Activated naive CD4-positive, alpha-beta T cell treated with anti-CD3 and anti-CD28 coated beads, Interleukin-2, amount 10 ng/mL, durations not matched to agents 7 days and 5 days (primary cell): Measurements from ENCODE around the gene PLEKHG4B.
A peak's percentile ranks its signal among the peaks of the same experiment; 100 is the strongest.

ENCODE experiments used
- CTCF ChIA-PET: fragments of 350-600 bp; sonication (Branson Sonifier 250); formaldehyde crosslinking; loops from one replicate; lab custom pipeline; 2021; ENCODE audit warnings: antibody characterized with exemption; lab: Charles Lee
- DNase-seq: peaks from one replicate; pipeline ENCODE4 v3.0.0-alpha.2; 2020
- H3K27ac Mint-ChIP-seq: one replicate; pipeline ENCODE4 v1.8.0; 2021; ENCODE audit warnings: mild to moderate bottlenecking, moderate library complexity, mixed read lengths
- H3K27me3 Mint-ChIP-seq: one replicate; pipeline ENCODE4 v1.8.0; 2021; ENCODE audit warnings: mild to moderate bottlenecking, mixed read lengths
- H3K36me3 Mint-ChIP-seq: one replicate; pipeline ENCODE4 v1.8.0; 2021; ENCODE audit warnings: mixed read lengths
- H3K4me1 Mint-ChIP-seq: one replicate; pipeline ENCODE4 v1.8.0; 2021; ENCODE audit warnings: mixed read lengths
- H3K4me3 Mint-ChIP-seq: one replicate; pipeline ENCODE4 v1.8.0; 2021; ENCODE audit warnings: mild to moderate bottlenecking, moderate library complexity, mixed read lengths
- H3K9me3 Mint-ChIP-seq: one replicate; pipeline ENCODE4 v1.8.0; 2021; ENCODE audit warnings: mixed read lengths

PLEKHG4B gene

DNA sequence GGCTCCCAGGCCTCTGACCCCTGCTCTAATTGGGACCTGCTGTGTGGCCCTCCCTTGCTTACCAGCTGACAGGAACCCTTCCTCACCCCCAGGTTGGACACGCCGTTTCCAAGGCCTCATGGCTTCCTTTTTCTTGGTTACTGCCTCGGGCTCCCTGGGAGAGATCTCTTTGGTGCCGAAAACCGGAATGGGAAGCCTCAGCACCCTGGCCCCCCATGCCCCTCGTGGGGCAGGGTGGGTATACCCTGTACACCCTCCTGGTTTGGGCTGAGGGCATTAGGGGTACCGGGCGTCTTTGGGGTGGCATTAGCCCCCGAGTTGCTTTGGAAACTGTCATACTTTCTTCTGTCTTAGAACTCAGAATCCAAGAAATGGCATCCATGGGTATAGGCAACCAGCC, 89.2 kb downstream of the PLEKHG4B start:
- CTCF ChIA-PET, result no interaction called here
- Mint-ChIP-seq H3K9me3 (no peaks in the 10 kb centered on the region), H3K27me3 (peaks cover 8% of the 10 kb centered on the region), H3K4me1 (no peaks in the 10 kb centered on the region), H3K27ac (no peak overlapping the region), H3K36me3 (no peaks in the 10 kb centered on the region), H3K4me3 (no peak overlapping the region)
- no peak for DNase-seq

DNA sequence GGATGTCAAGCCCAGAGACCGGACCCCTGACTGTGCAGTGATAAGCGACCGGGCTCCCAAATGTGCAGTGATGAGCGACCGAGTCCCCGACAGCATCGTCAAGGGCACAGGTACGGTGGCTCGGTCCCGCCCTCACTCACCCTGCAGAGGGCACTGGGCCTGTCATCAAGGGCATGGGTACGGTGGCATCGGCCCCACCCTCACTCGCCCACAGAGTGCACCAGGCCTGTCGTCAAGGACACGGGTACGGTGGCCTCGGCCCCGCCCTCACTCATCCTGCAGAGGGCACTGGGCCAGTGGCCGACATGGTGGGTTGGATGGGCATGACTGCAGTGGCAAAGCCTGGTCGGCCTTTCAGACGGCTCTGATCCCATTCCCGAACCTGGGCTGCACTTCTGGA, 89.6 kb downstream of the PLEKHG4B start:
- CTCF ChIA-PET, result no interaction called here
- no peaks in the 10 kb centered on the region for H3K4me1 Mint-ChIP-seq

DNA sequence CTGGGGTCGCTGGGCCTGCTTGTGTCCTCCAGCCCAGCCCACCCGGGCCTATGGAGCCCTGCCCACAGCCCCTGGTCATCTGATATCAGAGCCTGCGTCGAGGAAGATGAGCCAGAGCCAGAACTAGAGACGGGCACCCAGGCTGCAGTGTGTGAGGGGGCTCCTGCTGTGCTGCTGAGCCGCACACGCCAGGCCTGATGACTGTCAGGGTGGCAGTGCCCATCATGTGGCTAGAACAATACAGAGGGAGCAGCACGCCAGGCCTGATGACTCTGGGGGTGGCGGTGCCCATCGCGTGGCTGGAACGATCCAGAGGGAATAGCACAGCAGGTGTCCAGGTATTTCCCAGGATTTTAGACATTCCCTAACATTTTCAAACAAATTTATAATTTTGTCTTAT, 90.2 kb downstream of the PLEKHG4B start:
- DNase-seq, result no peak
- Mint-ChIP-seq H3K9me3 (no peaks in the 10 kb centered on the region), H3K27me3 (peaks cover 8% of the 10 kb centered on the region), H3K4me1 (no peaks in the 10 kb centered on the region), H3K36me3 (no peaks in the 10 kb centered on the region), H3K4me3 (no peak overlapping the region), H3K27ac (no peak overlapping the region)
- CTCF ChIA-PET, result no interaction called here

More for the DNA sequence above, 89.6 kb downstream of the PLEKHG4B start:
- H3K9me3 Mint-ChIP-seq, result no peaks in the 10 kb centered on the region
- H3K27me3 Mint-ChIP-seq, result peaks cover 8% of the 10 kb centered on the region
- H3K4me3 Mint-ChIP-seq, result no peak overlapping the region
- no peaks in the 10 kb centered on the region for H3K36me3 Mint-ChIP-seq
- DNase-seq, result no peak
- no peak overlapping the region for H3K27ac Mint-ChIP-seq

DNA sequence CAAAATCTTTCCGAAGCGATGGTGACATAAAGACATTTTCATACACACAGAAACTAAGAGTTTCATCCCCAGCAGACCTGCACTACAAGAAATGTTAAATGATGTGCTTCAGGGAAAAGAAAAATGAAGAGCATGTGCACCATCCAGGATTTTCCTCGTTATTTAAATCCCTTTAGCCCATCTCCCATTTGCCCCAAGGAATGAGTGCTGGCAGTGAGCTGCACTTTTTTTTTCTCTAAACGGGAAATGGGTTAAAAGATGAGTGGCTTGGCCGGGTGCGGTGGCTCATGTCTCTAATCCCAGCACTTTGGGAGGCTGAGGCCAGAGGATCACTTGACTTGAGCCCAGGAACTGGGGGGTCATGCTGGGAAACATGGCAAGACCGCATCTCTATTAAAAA, 92.5 kb downstream of the PLEKHG4B start:
- CTCF ChIA-PET, result no interaction called here
- H3K36me3 Mint-ChIP-seq, result no peaks in the 10 kb centered on the region
- H3K4me3 Mint-ChIP-seq, result no peak overlapping the region
- no peak for DNase-seq
- no peak overlapping the region for H3K27ac Mint-ChIP-seq
- H3K9me3 Mint-ChIP-seq, result no peaks in the 10 kb centered on the region
- peaks cover 5% of the 10 kb centered on the region for H3K4me1 Mint-ChIP-seq
- H3K27me3 Mint-ChIP-seq, result peaks cover 9% of the 10 kb centered on the region

DNA sequence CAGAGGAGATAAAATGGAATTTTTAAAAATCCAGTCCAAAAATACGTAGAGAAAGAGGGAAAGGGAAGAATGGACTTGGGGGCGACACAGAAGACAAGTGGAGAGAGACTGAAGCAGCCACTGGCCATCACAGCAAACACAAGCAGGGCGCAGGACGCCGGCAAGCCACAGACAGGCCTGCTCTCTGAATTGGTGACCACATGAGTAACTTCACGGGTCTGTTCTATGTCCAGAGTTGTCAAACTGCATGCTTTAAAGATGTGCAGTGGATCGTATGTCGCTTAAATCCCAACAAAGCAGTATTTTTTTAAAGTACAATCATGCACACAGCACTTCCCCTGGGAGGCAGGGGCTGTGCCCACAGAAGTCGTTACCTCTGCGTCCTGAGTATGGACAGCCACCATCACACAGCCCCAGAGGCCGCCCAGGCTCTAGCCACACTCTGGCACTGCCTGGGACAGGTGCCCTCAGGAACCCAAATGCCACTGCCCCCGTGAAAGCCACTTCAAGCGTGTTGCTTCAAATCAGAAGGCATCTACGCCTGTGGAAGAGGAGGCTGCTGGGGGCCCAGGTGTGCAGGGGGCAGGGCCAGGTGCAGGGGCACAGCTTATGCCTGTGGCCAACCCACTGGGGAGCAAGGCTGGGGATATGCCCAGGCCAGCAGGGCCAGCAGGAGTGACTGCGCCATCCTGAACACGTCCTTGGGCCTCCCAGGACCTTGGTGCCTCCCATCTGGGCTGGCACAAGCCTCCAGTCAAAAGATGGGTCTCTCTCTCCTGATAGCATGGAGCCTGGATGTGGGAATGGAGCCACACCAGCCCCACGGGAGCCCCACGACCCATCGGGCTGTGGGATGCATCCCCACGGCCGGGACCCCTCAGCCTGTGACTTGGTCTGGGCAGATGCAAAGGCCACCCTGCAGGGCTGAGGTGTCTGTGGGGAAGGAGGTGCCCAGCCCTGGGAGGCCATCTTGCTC, 93.4 kb downstream of the PLEKHG4B start:
- CTCF ChIA-PET, result no interaction called here
- Mint-ChIP-seq H3K27me3 (peaks cover 14% of the 10 kb centered on the region), H3K4me1 (peaks cover 5% of the 10 kb centered on the region), H3K36me3 (no peaks in the 10 kb centered on the region), H3K27ac (no peak overlapping the region), H3K4me3 (no peak overlapping the region), H3K9me3 (no peaks in the 10 kb centered on the region)
- no peak for DNase-seq

DNA sequence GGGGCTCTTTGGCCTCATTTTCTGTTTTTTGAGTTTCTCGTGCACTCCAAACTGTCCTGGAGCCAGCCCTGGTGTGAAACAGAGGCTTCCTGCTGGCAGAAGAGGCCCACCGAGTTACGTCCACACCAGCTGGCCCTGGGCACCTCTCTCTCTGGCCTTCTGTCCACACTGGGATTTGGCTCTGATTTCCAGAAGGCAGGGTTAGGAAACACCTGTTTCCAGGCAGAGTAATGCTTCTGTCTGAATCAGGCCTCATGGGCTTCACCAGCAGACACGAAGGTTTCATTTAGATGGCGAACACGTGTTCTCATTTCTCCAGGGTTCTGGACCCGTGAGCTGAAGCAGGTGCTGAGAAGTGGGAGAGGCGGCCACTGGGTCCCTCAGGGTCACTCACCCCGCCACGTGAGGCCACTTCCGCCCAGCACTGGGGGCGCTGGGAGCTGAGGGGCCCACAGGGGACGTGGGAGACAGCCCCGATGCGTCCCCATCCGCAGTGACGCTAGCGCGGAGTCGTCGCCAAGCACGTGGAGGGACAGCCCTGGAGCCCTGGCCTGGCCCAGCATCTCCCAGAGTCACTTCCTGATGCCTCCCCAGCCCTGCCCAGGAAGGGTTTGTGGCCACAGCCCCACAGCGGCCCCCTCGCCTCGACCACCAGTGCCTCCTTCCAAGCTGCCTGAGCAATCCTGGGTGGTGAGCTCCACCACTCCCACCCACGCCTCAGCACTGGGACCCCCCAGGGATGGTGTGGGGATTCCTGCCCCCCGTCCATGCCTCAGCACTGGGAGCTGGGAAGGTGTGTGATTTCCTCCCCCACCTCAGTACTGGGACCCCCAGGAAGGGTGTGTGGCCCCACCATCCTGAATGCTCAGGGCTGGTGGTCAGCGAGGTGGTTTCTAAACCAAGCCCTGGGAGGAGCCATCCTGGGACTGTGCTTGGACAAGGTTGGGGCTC, 94.4 kb downstream of the PLEKHG4B start:
- CTCF ChIA-PET, result no interaction called here
- H3K4me1 Mint-ChIP-seq, result peaks cover 8% of the 10 kb centered on the region
- no peaks in the 10 kb centered on the region for H3K9me3 Mint-ChIP-seq
- no peak overlapping the region for H3K27ac Mint-ChIP-seq
- no peak overlapping the region for H3K4me3 Mint-ChIP-seq
- DNase-seq, result peak; percentile 10
- H3K36me3 Mint-ChIP-seq, result no peaks in the 10 kb centered on the region
- H3K27me3 Mint-ChIP-seq, result peaks cover 20% of the 10 kb centered on the region

DNA sequence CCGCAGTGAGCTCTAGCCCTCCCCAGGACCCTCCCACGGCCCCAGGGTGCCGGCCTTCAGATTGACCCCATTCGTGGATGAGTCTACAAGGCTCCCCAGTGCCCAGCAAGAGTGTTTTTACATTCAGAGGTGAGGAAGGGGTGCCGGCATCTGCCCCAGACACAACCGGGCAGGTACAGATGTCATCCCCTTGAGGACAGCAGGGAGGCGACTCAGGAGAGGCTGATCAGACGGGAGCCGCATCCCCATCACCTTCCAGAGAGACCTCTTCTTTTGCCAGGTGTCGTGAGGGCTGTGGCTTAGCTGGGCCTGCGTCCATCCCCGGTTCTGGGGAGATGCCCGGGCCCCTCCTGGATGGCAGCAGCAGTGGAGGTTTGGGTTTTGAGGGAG, 95.1 kb downstream of the PLEKHG4B start:
- no peaks in the 10 kb centered on the region for H3K36me3 Mint-ChIP-seq
- H3K9me3 Mint-ChIP-seq, result no peaks in the 10 kb centered on the region
- CTCF ChIA-PET, result interaction anchor here (0.7 to 2.4 kb wide), 2 partner anchors 239 to 244 kb away, joined by 3 to 11 read pairs; no protein-coding TSS in a partner anchor
- peaks cover 9% of the 10 kb centered on the region for H3K4me1 Mint-ChIP-seq
- no peak overlapping the region for H3K4me3 Mint-ChIP-seq
- peak; percentile 15 for DNase-seq
- H3K27me3 Mint-ChIP-seq, result peaks cover 23% of the 10 kb centered on the region
- no peak overlapping the region for H3K27ac Mint-ChIP-seq

DNA sequence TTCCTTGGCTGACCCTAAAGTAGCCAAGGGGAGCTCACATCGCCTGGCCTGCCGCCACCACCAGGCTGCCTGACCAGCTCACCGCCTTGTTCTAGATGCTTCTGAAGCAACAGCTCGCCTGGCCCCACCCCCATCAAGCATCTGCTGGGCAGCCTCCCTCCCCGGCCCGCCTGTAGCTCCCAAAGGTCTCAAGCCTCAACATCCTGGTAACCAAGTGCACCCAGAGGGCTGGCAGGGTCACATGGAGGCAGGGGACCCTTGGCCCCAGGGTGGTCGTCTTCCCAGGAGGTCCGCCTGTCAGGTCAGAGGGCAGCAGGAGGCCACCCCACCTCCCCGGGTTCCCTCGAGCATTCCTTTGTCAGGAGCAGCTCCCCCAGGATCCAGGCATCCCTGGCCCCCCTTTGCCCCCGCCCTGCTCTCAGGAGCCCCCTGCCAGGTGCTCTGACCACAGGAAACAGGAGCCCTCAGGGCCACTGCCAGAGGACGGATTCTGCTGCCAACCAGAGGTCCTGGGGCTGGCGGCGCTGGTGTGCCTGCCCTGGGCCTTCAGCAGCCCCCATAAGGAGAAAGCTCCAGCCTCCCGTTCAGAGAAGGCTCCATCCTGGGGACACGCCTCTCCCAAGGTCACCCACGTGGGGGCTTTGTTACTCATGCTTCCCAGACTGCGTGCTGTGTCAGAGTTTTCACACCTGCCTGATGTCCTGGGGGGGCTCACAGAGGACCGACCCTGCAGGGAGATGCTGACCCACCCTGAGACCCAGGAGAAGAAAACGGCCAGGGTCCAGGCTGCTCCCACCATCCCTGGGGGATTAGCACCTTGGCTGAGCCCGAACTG, 95.9 kb downstream of the PLEKHG4B start:
- no peak overlapping the region for H3K27ac Mint-ChIP-seq
- H3K9me3 Mint-ChIP-seq, result no peaks in the 10 kb centered on the region
- peaks cover 9% of the 10 kb centered on the region for H3K4me1 Mint-ChIP-seq
- CTCF ChIA-PET, result interaction anchor here (0.6 to 2.4 kb wide), 17 partner anchors 9 to 315 kb away, joined by 3 to 13 read pairs (median 4); partner anchors contain the start of genes PDCD6 and SDHA
- no peak overlapping the region for H3K4me3 Mint-ChIP-seq
- DNase-seq, result peak; percentile 18
- no peaks in the 10 kb centered on the region for H3K36me3 Mint-ChIP-seq
- peaks cover 31% of the 10 kb centered on the region for H3K27me3 Mint-ChIP-seq

DNA sequence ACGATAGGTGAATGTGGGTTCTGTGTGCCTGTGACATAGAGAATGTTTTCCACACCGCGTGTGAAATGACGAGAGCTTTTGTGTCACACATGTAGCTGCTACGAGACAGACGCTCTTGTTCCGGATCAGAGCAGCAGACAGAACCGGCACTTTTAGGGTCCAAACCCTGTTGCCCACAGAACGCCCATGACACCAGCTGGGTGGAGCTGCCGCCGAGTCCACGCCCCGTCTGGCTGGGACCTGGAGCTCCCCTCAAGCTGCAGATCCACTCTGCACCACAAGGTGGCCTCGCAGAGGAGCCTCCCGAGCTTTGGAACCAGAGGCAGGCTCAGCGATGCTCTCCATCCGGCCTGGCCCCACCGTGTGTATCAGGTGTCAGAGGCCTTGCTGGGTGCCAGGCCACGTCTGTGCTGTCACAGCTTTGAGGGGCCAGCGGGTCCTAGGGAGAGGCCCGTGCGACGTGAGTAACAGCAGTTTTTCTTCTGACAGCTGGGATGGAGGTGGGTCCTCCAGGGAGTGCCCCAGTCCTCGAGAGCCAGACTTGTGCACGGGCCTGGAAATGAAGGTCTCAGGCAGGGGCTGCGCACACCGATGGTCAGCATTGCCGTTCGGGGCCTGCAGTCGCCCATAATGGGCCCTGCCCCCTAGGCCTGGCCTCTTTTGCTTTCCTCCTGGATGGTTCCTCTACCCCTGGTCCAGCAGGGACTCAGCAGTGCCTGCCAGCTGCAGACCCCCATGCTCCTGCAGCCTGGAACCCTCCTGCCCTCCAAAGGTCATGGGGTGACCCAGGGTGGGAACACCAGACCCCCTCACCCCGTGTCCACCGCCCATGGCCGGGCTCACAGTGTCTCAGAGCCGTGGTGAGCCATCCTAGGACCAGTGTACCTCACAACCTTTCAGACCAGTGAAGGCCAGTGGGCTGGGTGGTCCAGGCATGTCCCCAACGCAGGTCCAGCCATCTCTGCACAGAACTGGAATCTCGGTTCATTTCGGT, 96.8 kb downstream of the PLEKHG4B start:
- no peak overlapping the region for H3K27ac Mint-ChIP-seq
- CTCF ChIA-PET, result interaction anchor here (0.6 to 2.4 kb wide), 16 partner anchors 10 to 314 kb away, joined by 3 to 13 read pairs (median 4); partner anchors contain the start of genes PDCD6 and SDHA
- DNase-seq, result peak; percentile 93
- no peaks in the 10 kb centered on the region for H3K36me3 Mint-ChIP-seq
- peaks cover 31% of the 10 kb centered on the region for H3K27me3 Mint-ChIP-seq
- H3K4me1 Mint-ChIP-seq, result peaks cover 9% of the 10 kb centered on the region
- H3K9me3 Mint-ChIP-seq, result no peaks in the 10 kb centered on the region
- H3K4me3 Mint-ChIP-seq, result no peak overlapping the region

DNA sequence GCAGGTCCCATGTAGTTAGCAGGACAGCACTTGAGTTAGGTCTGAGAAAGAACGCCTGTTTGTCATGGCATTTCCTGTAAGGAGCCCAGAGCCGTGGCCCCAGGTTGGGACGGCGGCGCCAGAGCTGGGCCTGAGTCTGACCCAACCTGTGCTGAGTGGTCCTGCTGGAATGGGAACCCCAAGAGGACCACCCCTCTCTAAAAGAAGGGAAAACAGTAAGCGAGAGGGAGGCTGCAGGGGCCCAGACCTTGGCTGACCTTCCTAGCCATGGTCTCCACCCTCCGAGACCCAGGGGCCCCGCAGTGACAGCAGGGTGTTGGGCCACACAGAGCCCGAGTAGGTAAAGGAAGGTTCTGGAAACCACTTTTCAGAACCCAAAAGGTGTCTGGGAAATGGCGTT, 97.5 kb downstream of the PLEKHG4B start:
- H3K4me3 Mint-ChIP-seq, result no peak overlapping the region
- DNase-seq, result peak; percentile 14
- CTCF ChIA-PET, result interaction anchor here (1.6 to 2.4 kb wide), 2 partner anchors 30 to 236 kb away, joined by 11 to 13 read pairs; partner anchors contain the start of gene SDHA
- H3K27ac Mint-ChIP-seq, result no peak overlapping the region
- H3K27me3 Mint-ChIP-seq, result peaks cover 31% of the 10 kb centered on the region
- H3K4me1 Mint-ChIP-seq, result peaks cover 9% of the 10 kb centered on the region
- H3K36me3 Mint-ChIP-seq, result no peaks in the 10 kb centered on the region
- H3K9me3 Mint-ChIP-seq, result no peaks in the 10 kb centered on the region

DNA sequence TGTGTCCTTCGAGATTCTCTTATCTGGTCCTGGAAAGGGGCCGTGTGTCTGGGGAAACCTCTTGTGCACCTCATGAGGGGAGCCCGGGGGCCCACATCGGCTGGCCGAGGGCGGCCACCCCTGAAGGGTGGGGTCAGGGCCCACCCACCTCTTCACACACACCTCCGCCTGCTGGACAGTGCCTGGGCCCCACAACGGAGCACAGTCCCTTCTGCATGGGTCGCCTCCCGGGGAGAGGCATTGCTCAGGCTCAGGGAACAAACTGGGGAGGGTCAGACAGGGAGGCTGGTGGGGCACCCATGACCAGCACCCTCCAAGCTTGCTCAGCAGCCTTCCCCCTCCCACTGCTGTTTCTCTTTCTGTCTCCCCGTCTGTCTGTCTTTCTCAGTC, 98.0 kb downstream of the PLEKHG4B start:
- Mint-ChIP-seq H3K27me3 (peaks cover 31% of the 10 kb centered on the region), H3K27ac (no peak overlapping the region), H3K36me3 (no peaks in the 10 kb centered on the region), H3K9me3 (no peaks in the 10 kb centered on the region), H3K4me1 (peaks cover 9% of the 10 kb centered on the region), H3K4me3 (no peak overlapping the region)
- CTCF ChIA-PET, result no interaction called here
- DNase-seq, result peak; percentile 13

DNA sequence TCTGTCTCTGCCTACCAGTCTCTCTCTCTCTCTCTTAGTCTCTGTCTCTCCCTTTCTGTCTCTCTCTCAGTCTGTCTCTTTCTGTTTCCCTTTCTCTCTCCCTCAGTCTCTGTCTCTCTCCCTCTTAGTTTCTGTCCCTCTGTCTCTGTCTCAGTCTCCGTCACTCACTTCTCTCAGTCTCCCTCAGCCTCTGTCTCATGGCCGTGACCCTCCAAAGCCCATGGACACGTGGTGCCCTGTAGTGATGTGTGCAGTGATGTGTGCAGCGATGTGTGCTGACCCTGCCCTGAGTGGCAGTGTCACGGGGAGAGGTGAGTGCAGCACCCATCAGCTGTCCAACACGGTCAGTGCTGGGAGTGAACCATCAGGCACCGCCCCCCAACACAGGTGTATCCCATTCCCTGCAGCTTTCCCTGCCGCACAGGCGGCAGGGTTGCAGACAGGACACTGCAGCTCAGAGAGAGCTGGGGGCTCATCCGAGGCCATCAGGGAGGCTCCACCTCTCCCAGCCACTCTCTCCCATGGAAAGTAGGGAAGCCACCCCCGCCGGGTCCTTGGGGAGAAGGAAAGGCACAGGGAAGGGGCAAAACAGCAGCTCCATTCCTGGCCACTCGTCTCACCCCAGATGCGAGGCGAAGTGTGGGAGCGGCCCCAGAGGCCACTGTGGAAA, 98.5 kb downstream of the PLEKHG4B start:
- H3K27me3 Mint-ChIP-seq, result peaks cover 31% of the 10 kb centered on the region
- H3K9me3 Mint-ChIP-seq, result no peaks in the 10 kb centered on the region
- CTCF ChIA-PET, result no interaction called here
- peaks cover 9% of the 10 kb centered on the region for H3K4me1 Mint-ChIP-seq
- DNase-seq, result peak; percentile 16
- no peak overlapping the region for H3K4me3 Mint-ChIP-seq
- H3K27ac Mint-ChIP-seq, result no peak overlapping the region
- no peaks in the 10 kb centered on the region for H3K36me3 Mint-ChIP-seq
